DOHH2 (cell line): ENCODE results near the gene TULP3.

ENCODE experiments used
- H3F3A ChIP-seq: fragments of 200-600 bp; sonication (generic), shearing (Covaris generic); 2 replicates; pipeline ENCODE4 v1.6.0; 2016; ENCODE audit warnings: antibody characterized with exemption, mild to moderate bottlenecking; ENCODE audit not compliant: control insufficient read depth, insufficient read depth
- H3K27ac ChIP-seq: fragments of 200-600 bp; sonication (generic); 2 replicates; pipeline ENCODE4 v1.5.1; 2014; ENCODE audit warnings: low read depth, mild to moderate bottlenecking, low read length, moderate library complexity
- H3K27me3 ChIP-seq: fragments of 200-600 bp; sonication (generic); 2 replicates; pipeline ENCODE4 v1.6.1; 2014; ENCODE audit warnings: mild to moderate bottlenecking, low read length, mixed read lengths; ENCODE audit not compliant: control insufficient read depth
- H3K36me3 ChIP-seq: fragments of 200-600 bp; sonication (generic); 2 replicates; pipeline ENCODE4 v1.6.1; 2014; ENCODE audit warnings: mild to moderate bottlenecking, low read length, moderate library complexity, mixed read lengths; ENCODE audit not compliant: control insufficient read depth
- H3K4me1 ChIP-seq: fragments of 200-600 bp; sonication (generic); 2 replicates; pipeline ENCODE4 v1.6.1; 2014; ENCODE audit warnings: mild to moderate bottlenecking, low read length, mixed read lengths; ENCODE audit not compliant: control insufficient read depth
- H3K4me2 ChIP-seq: fragments of 200-600 bp; sonication (generic); 2 replicates; pipeline ENCODE4 v1.6.0; 2014; ENCODE audit warnings: mild to moderate bottlenecking, low read length, moderate library complexity
- H3K4me3 ChIP-seq: fragments of 200-600 bp; sonication (generic); 2 replicates; pipeline ENCODE4 v1.5.1; 2014; ENCODE audit warnings: mild to moderate bottlenecking, low read length, mixed read lengths
- H3K79me2 ChIP-seq: fragments of 200-600 bp; sonication (generic); 2 replicates; pipeline ENCODE4 v1.6.1; 2014; ENCODE audit warnings: mild to moderate bottlenecking, low read length, mixed read lengths; ENCODE audit not compliant: control insufficient read depth
- H3K9me2 ChIP-seq: fragments of 200-600 bp; sonication (generic); replicated peaks from 2 replicates; pipeline ENCODE4 v1.6.1; 2014; ENCODE audit warnings: mild to moderate bottlenecking, low read length, mixed read lengths; ENCODE audit not compliant: control insufficient read depth
- H3K9me3 ChIP-seq: fragments of 200-600 bp; sonication (generic); 2 replicates; pipeline ENCODE4 v1.6.1; 2014; ENCODE audit warnings: antibody characterized with exemption, low read length, mixed read lengths; ENCODE audit not compliant: control insufficient read depth, insufficient read depth
- H4K20me1 ChIP-seq: fragments of 200-600 bp; sonication (generic); 2 replicates; pipeline ENCODE4 v1.6.0; 2014; ENCODE audit warnings: low read depth, mild to moderate bottlenecking, antibody characterized with exemption, low read length, moderate library complexity; ENCODE audit not compliant: control insufficient read depth, insufficient read depth
- CTCF ChIP-seq: fragments of 200-600 bp; sonication (generic); IDR thresholded peaks from one replicate; pipeline ENCODE4 v1.5.1; 2014; ENCODE audit warnings: antibody characterized with exemption, mild to moderate bottlenecking, low read depth, low read length; ENCODE audit not compliant: poor library complexity, severe bottlenecking
- EZH2phosphoT487 ChIP-seq: fragments of 200-600 bp; sonication (generic); IDR thresholded peaks from 2 replicates; pipeline ENCODE4 v1.6.1; 2017; ENCODE audit warnings: borderline replicate concordance, mild to moderate bottlenecking, antibody characterized with exemption, low read length, moderate library complexity, mixed read lengths

The TULP3 gene

GRCh38 chr12:2902272-2902880, 11.7 kb downstream of the TULP3 start:
- TF ChIP-seq EZH2phosphoT487 (no peak), CTCF (no peak)

GRCh38 chr12:2904260-2904659, 13.6 kb downstream of the TULP3 start:
- TF ChIP-seq CTCF (no peak), EZH2phosphoT487 (no peak)
- no peak overlapping the region for H3K4me3 ChIP-seq
- peaks cover 8% of the 10 kb centered on the region for H3K4me1 ChIP-seq
- H4K20me1 ChIP-seq = no peaks in the 10 kb centered on the region
- H3K27ac ChIP-seq = no peak overlapping the region
- no peaks in the 10 kb centered on the region for H3K9me3 ChIP-seq
- no peaks in the 10 kb centered on the region for H3K36me3 ChIP-seq
- H3K4me2 ChIP-seq = no peak overlapping the region
- no peaks in the 10 kb centered on the region for H3K9me2 ChIP-seq
- H3K79me2 ChIP-seq = peaks cover 6% of the 10 kb centered on the region; the same call in 1 of the 2 replicates
- no peaks in the 10 kb centered on the region for H3K27me3 ChIP-seq
- H3F3A ChIP-seq = no peaks in the 10 kb centered on the region

More at GRCh38 chr12:2902272-2902880, 11.7 kb downstream of the TULP3 start:
- Histone ChIP-seq H3K27me3 (no peaks in the 10 kb centered on the region), H4K20me1 (no peaks in the 10 kb centered on the region), H3K27ac (no peak overlapping the region), H3K9me3 (no peaks in the 10 kb centered on the region), H3K4me1 (peaks cover 8% of the 10 kb centered on the region), H3K36me3 (no peaks in the 10 kb centered on the region), H3K4me2 (no peak overlapping the region), H3K9me2 (no peaks in the 10 kb centered on the region), H3K4me3 (no peak overlapping the region), H3K79me2 (peaks cover 6% of the 10 kb centered on the region; the same call in 1 of the 2 replicates), H3F3A (no peaks in the 10 kb centered on the region)

- H3K36me3 ChIP-seq = 0 out of 2 replicates have a peak, but pooled peaks cover 4% of the 10 kb centered on the region
- H3K9me3 ChIP-seq = no peaks in the 10 kb centered on the region
- no peak overlapping the region for H3K4me3 ChIP-seq
- no peaks in the 10 kb centered on the region for H3K27me3 ChIP-seq
- no peaks in the 10 kb centered on the region for H3K79me2 ChIP-seq
- no peak overlapping the region for H3K27ac ChIP-seq
- no peaks in the 10 kb centered on the region for H3K9me2 ChIP-seq
- H3F3A ChIP-seq = no peaks in the 10 kb centered on the region
- no peak overlapping the region for H3K4me2 ChIP-seq
- no peaks in the 10 kb centered on the region for H3K4me1 ChIP-seq
- TF ChIP-seq EZH2phosphoT487 = no peak
- TF ChIP-seq CTCF = no peak
- no peaks in the 10 kb centered on the region for H4K20me1 ChIP-seq
These were observed 21.5 kb downstream of the TULP3 start for GRCh38 chr12:2912216-2912575.
